GM18499 (cell line): Measurements from ENCODE around the gene BABAM2.

Experiments
- ATAC-seq: cut with Tn5 transposase; IDR thresholded peaks from one replicate; pipeline ENCODE4 v1.9.1; 2021; ENCODE audit warnings: moderate number of reproducible peaks; ENCODE audit not compliant: insufficient read depth, unreplicated experiment

The BABAM2 gene

DNA sequence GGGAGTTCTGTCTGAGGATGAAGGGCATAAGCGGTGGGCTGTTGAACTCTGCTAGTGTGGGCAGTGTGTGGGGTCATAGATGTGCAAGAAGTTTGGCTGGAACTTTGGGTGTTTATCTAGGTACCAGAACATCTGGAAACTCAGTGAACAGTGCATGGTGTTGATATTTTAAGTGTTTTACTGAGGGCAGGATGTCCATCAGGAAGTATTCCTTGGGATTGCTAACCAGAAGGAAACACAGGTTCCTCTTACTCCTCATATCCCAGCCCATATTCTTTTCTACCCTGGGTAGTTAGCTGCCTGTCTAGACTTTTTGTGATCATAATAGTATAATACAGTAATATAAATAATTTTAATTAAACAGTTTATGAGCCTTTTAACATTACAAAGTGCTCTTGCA, 15.5 kb downstream of the BABAM2 start:
- no peak for ATAC-seq

DNA sequence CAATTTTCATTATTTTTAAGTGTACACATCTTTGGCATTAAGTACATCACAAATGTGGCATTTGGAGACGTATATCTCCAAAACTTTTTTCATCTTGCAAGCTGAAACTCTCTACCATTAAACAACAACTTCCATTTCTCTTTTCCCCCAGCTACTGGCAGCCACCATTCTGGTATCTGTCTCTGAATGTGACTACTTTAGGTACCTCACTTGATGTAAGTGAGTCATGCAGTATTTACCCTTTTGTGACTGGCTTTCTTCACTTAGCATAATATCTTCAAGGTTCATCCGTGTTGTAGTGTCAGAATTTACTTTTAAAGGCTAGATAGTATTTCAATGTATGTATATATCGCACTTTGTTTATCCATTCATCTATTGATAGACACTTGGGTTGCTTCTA, 17.0 kb downstream of the BABAM2 start:
- ATAC-seq, result no peak

GRCh38 chr2:27909901-27910300, 19.4 kb downstream of the BABAM2 start:
- ATAC-seq, result no peak

- no peak for ATAC-seq
Observed at GRCh38 chr2:27911458-27912210, 21.1 kb downstream of the BABAM2 start.

- ATAC-seq, result no peak
Observed at GRCh38 chr2:27912512-27912911, 22.0 kb downstream of the BABAM2 start.

DNA sequence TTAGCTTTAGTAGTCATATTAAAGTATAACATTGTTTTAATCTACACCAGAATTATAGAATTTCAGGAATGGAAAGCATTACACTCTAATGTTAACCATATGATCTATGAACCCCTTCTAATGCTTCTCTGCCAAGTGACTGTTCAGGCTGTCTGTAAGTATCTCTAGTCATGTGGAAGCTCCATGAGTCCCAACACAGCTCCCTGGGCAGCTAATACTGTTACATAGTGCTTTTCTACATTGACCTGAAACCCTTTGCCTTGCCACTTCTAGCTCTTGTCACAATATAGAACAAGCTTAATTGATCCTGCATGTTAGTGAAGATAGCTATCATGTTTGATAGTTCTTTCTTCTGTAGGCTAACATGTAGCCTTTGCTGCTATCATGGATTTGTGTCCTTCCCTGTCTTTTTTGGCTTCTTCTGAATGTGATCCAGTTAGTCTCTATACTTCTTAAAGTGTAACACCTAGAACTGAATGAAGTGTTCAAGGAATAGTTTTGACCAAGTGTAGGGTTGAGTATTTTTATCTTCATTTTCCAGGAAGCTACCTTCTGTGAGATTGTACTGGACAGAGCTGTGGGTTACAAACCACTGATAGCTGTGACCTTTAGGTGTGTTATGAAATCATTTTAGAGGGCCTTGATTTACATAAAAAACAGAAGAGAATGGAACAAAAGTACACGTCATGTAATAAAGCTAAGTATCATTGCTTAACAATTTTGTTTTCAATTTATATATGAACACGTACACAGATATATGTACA, 23.7 kb downstream of the BABAM2 start:
- ATAC-seq, result no peak

DNA sequence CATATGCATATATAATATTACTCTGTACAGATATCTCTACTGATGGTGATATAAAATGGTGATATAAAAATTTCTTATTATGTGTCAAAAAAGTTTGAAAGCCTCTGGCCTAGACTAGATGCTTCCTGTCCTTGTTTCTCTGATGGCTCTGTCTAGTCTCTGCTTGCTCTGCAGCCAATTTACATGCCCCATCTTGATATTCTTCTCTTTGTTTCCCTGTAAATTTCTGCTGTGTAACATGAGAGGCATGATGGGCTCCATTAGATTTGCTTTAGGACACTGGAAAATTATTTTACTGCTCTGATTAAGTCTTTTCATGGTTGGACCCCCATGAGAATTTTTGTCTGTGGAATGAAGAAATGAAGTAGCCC, 24.3 kb downstream of the BABAM2 start:
- no peak for ATAC-seq

DNA sequence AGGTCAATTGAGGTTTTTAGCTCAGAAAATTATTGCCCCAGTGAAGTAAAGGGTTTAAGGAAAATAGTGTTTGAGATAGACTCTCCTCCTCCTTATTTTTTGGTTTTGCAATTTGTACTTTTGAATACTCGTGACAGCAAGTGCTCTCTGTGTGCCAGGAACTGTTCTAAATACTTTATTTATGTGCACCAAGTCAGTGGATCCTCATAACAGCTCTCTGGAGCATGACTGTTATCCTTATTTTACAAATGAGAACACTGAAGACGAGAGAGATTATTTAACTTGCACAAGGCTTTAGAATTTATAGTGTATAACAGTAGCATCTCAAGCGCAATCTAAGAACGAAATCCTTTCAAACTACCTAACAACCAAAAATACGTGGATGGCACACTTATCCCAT, 24.7 kb downstream of the BABAM2 start:
- ATAC-seq, result no peak

DNA sequence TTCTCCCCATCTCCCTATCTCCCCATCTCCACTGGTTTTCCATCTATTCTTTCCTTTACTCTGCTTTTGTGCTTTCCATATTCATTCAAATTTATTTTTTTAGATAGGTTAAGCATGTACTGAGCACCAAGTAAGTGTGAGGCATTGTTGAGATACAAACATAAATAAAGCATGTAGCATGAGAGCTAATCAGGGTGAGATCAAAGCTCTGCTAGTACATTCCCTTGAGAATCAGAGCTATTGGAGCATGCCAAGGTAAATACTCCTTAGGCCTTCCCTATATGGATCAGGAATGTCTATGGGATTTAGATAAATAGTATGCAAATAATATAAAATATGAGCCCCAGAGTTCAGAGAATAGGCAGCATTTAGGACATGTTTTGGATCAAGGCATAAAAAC, 25.3 kb downstream of the BABAM2 start:
- ATAC-seq, result no peak

- no peak for ATAC-seq
Observed at GRCh38 chr2:27916293-27916995, 25.9 kb downstream of the BABAM2 start.

GRCh38 chr2:27920148-27920885, 29.8 kb downstream of the BABAM2 start:
- no peak for ATAC-seq

- ATAC-seq, result no peak
Observed at GRCh38 chr2:27921424-27921823, 30.9 kb downstream of the BABAM2 start.

DNA sequence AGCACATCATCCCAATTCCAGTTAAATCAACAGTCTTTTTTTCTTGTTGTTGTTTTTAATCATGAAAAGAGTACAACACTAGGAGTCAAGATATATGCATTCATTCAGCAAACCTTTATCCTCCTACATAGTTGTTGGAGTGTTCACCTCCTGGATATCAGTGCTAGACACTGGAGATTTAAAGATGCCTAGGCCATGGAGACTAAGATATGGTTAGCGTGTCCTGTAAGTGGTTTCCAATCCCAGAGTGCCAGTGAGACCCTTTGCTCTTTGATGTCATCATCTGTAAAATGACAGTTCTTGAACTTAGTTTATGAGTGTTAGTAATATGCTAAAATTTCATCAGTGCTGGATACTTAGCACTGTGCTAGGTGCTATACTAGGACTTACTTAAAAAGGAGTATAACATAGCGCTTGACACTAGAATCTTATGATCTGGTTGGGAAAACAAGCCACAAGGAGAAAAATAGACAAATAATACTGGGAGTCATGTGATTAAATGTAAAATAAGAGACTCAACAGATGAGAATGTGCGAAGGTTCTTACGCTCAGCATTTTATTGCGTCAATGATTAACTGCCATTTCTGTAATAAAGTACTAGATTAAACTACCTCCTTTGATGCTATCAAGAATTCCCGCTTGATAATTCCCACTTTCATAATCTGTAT, 31.5 kb downstream of the BABAM2 start:
- ATAC-seq, result no peak

GRCh38 chr2:27922842-27923241, 32.3 kb downstream of the BABAM2 start:
- ATAC-seq, result no peak

DNA sequence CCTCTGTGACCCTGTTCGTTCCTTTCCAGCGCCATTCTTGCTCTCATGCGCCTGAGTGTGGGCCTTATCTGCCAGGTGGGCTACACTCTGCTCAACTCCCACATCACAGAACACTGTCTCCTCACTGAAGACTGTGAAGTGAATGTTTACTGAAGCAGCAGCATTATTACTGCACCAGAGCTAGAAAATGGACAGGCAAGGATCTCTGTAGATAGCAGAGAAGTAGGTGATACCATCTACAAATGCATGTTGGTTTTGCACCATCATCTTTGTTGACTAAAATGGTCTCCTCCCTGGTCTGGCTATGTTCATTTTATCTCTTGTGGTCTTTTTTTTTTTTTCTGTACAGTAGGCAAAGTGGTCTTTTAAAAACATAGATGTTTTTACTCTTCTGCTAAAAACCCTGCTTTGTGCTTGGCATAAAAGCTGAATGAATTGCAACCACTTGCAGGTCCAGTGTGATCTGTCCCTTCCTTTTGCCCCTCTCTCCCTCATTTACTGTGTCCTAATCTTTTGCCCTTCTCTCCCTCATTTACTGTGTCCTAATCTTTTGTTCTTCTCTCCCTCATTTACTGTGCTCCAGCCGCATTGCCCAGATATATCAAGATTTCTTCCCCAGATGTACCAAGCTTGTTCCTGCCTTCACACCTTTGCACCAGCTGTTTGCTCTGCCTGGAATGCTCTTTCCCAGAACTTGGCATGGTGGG, 35.4 kb downstream of the BABAM2 start:
- ATAC-seq, result no peak

DNA sequence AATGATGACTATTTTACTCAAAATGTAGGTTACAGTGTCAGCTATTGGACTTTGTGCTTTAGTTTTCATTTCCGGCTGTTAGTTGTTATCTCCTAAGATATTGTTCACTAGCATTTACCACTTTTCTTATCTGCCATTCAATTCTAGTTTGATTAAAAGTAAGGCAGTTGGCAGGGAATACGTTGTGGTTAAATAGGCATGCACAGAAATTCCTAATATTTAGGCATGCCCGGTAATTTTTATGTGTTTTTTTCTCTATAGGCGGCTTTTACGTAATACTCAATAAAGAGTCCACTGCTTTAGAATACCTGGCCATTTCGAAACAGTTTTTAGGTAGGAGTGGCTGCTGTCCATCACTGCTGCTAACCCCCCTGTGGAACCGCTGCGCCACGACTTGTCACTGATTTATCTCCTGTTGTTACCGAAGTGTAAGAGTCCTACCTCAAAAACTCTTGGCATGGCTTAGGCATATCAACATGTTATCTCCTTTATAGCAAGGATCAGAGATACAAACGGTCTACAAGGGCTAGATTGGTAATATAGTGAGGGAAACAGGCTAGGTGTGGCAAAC, 39.5 kb downstream of the BABAM2 start:
- no peak for ATAC-seq

GRCh38 chr2:27931361-27931950, 40.9 kb downstream of the BABAM2 start:
- no peak for ATAC-seq

DNA sequence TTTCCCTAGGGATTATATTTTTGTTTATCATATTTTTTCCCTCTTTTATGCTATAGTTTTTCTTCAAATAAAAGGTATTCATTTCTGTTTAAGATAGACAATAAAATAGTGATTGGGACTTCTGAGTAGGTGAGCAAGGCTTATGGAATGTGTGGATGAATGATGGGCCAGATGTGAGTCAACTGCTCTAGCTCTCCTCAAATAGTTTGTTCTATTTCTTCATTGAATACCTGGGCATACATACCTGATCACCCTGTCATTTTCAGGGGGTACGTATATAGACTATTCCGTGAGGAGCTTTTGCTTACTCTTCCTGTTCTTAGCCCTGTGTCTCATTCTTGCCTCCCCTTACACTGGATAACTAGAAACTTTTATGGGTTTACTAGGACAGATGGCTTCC, 41.9 kb downstream of the BABAM2 start:
- no peak for ATAC-seq

- ATAC-seq, result no peak
Observed at GRCh38 chr2:27935026-27935425, 44.5 kb downstream of the BABAM2 start.
